Thoracic aorta (tissue), 2 donors: ENCODE data around the gene DUS3L. TPM values are rescaled to one million over a fixed set of nuclear protein-coding genes. Genes with fewer than 3 reads are reported as not detected.

Source experiments
- ATAC-seq: fragments of 150-250 bp; one replicate; pipeline ENCODE4 v1.8.0; 2017; ENCODE audit warnings: low read depth; ENCODE audit not compliant: insufficient number of reproducible peaks, low FRiP score
- DNase-seq: peaks from one replicate; pipeline ENCODE4 v3.0.0-alpha.2; 2020; ENCODE audit warnings: low spot score
- H3K27ac ChIP-seq, 2 donors: fragments of 200-600 bp; sonication (generic); 1 replicate in 1 of 2; 2 replicates in 1 of 2; pipeline ENCODE4 v1.5.1; 2016; ENCODE audit warnings: mild to moderate bottlenecking in 2 of 2, moderate library complexity in 2 of 2
- H3K27me3 ChIP-seq: fragments of 200-600 bp; sonication (generic); replicated peaks from 2 replicates; pipeline ENCODE4 v1.6.0; 2016; ENCODE audit warnings: mild to moderate bottlenecking; ENCODE audit not compliant: insufficient read depth
- H3K36me3 ChIP-seq: fragments of 200-600 bp; sonication (generic); one replicate; pipeline ENCODE4 v1.5.1; 2016
- H3K4me1 ChIP-seq, 2 donors: fragments of 200-600 bp; sonication (generic); 1 replicate in 1 of 2; 2 replicates in 1 of 2; pipeline versions ENCODE4 v1.5.1 to v1.6.0; 2016; ENCODE audit warnings: low read depth in 2 of 2, mild to moderate bottlenecking in 1 of 2; ENCODE audit not compliant: control insufficient read depth in 1 of 2
- H3K4me3 ChIP-seq: fragments of 200-600 bp; sonication (generic); 2 replicates; pipeline ENCODE4 v1.5.1; 2016; ENCODE audit warnings: mild to moderate bottlenecking
- H3K9me3 ChIP-seq: fragments of 200-600 bp; sonication (generic); 2 replicates; pipeline ENCODE4 v1.5.1; 2016
- CTCF ChIP-seq: fragments of 200-600 bp; sonication (generic); IDR thresholded peaks from one replicate; pipeline ENCODE4 v1.5.1; 2019; ENCODE audit warnings: antibody characterized with exemption
- total RNA-seq, 2 donors: library from RNA; depleted of rRNA; stranded (reverse); fragments of >200 nt; gene quantifications; one replicate each; pipeline versions ENCODE4 v1.1.0 to v1.2.3, GENCODE V29; 2016

Gene DUS3L
- total RNA-seq, 2 donors from 2014 or later = 16.2 to 33.9 TPM

DNA sequence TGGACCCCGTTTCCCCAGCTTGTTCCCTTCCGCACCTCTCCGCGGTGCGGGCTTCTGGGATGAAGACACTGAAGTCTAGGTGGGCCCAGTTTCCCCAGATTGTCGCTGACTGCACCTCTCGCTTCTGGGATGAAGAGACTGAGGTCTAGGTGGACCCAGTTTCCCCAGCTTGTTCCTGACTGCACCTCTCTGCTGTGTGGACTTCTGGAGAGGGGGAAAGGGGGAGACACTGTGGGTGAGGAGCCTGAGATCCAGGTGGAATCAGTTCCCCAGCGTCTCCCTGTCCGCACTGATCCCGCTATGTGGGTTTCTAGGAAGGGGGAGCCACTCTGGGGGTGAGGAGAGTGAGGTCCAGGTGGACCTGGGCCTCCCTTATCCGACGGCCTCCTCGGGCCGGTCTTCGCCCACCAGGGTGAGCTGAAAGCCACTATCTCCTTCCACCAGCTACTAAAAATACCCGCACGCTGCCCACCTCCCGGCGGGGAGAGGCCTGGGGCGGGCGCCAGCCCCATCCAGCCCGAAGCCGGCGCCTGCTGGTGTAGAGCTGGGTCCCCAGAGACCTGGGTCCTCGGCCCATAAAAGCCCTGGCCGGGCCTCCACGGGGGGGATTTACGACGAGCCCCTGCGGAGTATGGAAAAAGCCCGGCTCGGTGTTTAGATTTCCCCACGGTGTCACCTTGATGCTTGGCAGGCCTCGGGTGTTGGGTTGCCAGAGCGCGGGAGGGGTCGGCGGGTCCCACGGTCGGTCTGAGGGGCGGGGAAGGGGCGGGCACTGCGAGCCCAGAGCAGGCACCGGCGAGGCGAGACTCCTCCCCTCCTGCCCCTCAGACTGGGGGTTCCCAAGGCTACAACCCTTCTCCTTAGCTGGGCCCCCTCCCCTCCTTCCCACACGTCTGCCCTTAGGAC is 38.0 kb upstream of the DUS3L start:
- Histone ChIP-seq H3K36me3 (no peaks in the 10 kb centered on the region), H3K4me1 (peaks cover 4 to 16% of the 10 kb centered on the region in 2 donors), H3K27me3 (peaks cover 3% of the 10 kb centered on the region), H3K27ac (no peak overlapping the region), H3K4me3 (peak overlapping the region; percentile 72), H3K9me3 (no peaks in the 10 kb centered on the region)
- ATAC-seq (no peak), DNase-seq (no peak)
- no peak for TF ChIP-seq CTCF

DNA sequence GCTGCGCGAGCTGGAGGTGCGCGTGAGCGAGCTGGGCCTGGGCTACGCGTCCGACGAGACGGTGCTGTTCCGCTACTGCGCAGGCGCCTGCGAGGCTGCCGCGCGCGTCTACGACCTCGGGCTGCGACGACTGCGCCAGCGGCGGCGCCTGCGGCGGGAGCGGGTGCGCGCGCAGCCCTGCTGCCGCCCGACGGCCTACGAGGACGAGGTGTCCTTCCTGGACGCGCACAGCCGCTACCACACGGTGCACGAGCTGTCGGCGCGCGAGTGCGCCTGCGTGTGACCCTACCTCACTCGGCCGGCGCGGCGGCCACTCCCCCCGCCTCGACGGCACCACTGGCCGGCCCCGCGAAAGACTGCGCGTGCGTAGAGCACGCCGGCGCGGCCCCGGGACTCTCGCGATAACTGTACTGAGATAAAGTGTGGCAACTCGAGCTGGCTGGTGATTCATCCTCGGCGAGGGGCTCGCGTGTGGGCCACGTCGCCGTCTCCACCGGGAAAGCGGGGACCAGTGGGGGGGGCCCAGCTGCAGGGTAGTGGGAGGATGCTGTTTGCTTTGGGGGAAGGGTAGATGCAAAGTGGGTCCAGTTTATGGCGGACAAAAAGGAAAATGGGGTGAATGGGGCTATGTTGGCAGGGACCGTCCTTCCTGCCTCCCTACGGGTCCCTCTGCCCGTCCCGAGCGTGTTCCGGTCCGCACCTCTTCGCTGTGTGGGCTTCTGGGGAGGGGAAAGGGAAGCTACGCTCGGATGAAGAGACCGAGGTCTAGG is 37.1 kb upstream of the DUS3L start:
- H3K27me3 ChIP-seq = peaks cover 3% of the 10 kb centered on the region
- no peaks in the 10 kb centered on the region for H3K36me3 ChIP-seq
- no peak overlapping the region for H3K27ac ChIP-seq
- ATAC-seq (peak; percentile 26), DNase-seq (peak; percentile 36)
- no peaks in the 10 kb centered on the region for H3K9me3 ChIP-seq
- peak overlapping the region; percentile 72 for H3K4me3 ChIP-seq
- H3K4me1 ChIP-seq = peaks cover 4 to 16% of the 10 kb centered on the region in 2 donors
- no peak for TF ChIP-seq CTCF

GRCh38 chr19:5827342-5827890 is 36.5 kb upstream of the DUS3L start:
- DNase-seq (no peak), ATAC-seq (no peak)
- H3K9me3 ChIP-seq = no peaks in the 10 kb centered on the region
- TF ChIP-seq CTCF = no peak
- H3K4me1 ChIP-seq = peaks cover 4 to 16% of the 10 kb centered on the region in 2 donors
- H3K4me3 ChIP-seq = peak overlapping the region; percentile 72
- H3K27ac ChIP-seq = no peak overlapping the region
- H3K27me3 ChIP-seq = peaks cover 3% of the 10 kb centered on the region
- no peaks in the 10 kb centered on the region for H3K36me3 ChIP-seq

DNA sequence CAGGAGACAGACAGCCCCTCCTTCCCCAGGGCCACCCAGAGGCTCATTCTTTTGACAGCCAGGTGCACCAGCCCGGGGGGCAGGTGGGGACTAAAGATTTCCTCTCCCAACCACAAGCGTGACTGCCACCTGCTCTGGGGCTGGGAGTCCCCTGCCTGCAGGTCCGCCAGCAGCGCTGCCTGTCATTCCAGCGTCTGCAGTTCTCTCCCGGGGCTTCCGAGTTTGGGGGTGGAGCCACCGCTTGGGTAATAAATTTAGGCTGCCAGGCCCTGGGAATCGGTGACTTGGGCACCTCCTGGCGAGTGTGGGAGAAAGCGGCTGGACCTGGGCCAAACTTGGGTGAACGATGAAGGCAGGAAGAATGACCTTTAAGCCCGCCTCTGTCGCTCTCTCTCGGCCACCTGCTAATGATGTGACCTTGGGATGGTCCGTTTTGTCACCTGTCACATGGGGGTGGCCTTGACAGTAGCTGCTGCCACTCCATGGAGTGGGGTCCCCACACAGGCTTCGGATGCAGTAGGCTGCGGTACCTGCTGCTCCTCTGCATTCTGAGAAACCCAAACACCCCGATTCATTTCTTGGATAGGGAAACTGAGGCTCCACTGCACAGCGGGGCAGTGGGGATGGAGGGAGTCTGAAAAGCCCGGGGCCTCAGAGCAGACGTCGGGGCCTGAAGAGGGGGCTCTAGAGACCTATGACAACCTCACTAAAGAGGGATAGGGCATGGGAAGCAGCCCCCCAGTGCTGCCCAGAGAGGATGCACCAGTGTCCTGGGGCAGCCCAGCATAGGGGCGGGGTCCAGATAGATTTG is 35.8 kb upstream of the DUS3L start:
- no peak overlapping the region for H3K4me3 ChIP-seq
- H3K36me3 ChIP-seq = no peaks in the 10 kb centered on the region
- H3K4me1 ChIP-seq = peaks cover 4 to 16% of the 10 kb centered on the region in 2 donors
- DNase-seq (no peak), ATAC-seq (no peak)
- no peak overlapping the region for H3K27ac ChIP-seq
- no peak for TF ChIP-seq CTCF
- H3K9me3 ChIP-seq = no peaks in the 10 kb centered on the region
- peaks cover 3% of the 10 kb centered on the region for H3K27me3 ChIP-seq
